HepG2 (cell line): ENCODE data around the gene HUNK. TPM values are rescaled to one million over a fixed set of nuclear protein-coding genes. Genes with fewer than 3 reads are reported as not detected.

Experiments used
- CCDC6 ChIP-seq: sonication (generic); formaldehyde crosslinking; IDR thresholded peaks from 2 replicates; pipeline ENCODE4 v1.8.1; 2022; ENCODE audit warnings: mild to moderate bottlenecking, missing genetic modification reagents, moderate library complexity
- HNRNPL ChIP-seq: fragments of 200-400 bp; formaldehyde crosslinking; IDR thresholded peaks from 2 replicates; pipeline ENCODE4 v1.6.1; 2017; ENCODE audit warnings: mild to moderate bottlenecking, low read depth, low read length
- JARID2 ChIP-seq: sonication (generic); formaldehyde crosslinking; IDR thresholded peaks from 2 replicates; pipeline ENCODE4 v1.8.1; 2023; ENCODE audit warnings: missing genetic modification reagents, inconsistent platforms; ENCODE audit not compliant: insufficient replicate concordance
- KLF15 ChIP-seq: sonication (generic); formaldehyde crosslinking; IDR thresholded peaks from 2 replicates; pipeline ENCODE4 v1.8.1; 2023; ENCODE audit warnings: borderline replicate concordance, mild to moderate bottlenecking, inconsistent platforms, missing genetic modification reagents, mixed read lengths
- NFYB ChIP-seq: sonication (generic); formaldehyde crosslinking; IDR thresholded peaks from 2 replicates; pipeline ENCODE4 v1.4.0; 2020; ENCODE audit warnings: missing genetic modification reagents
- PPARG ChIP-seq: conservative IDR thresholded peaks from 2 replicates; pipeline ENCODE4 v1.6.1; 2016; ENCODE audit warnings: missing biosample characterization, missing genetic modification reagents
- RBM39 ChIP-seq: fragments of 200-400 bp; formaldehyde crosslinking; IDR thresholded peaks from one replicate; pipeline ENCODE4 v1.6.1; 2018; ENCODE audit warnings: antibody characterized with exemption, mild to moderate bottlenecking, low read depth, low read length; ENCODE audit not compliant: poor library complexity, severe bottlenecking
- RELA ChIP-seq: sonication (generic); formaldehyde crosslinking; IDR thresholded peaks from 2 replicates; pipeline ENCODE4 v1.4.0; 2020; ENCODE audit warnings: missing genetic modification reagents
- SRF ChIP-seq: IDR thresholded peaks from 2 replicates; pipeline ENCODE4 v1.6.1; 2011; ENCODE audit warnings: mild to moderate bottlenecking, low read depth, low read length, moderate library complexity
- U2AF1 ChIP-seq: fragments of 200-400 bp; formaldehyde crosslinking; optimal IDR thresholded peaks from 2 replicates; pipeline ENCODE3; 2017; ENCODE audit warnings: mild to moderate bottlenecking, low read depth, low read length
- ZFP90 ChIP-seq: sonication (generic); formaldehyde crosslinking; IDR thresholded peaks from 2 replicates; pipeline ENCODE4 v1.8.0; 2022; ENCODE audit warnings: missing genetic modification reagents, mild to moderate bottlenecking, inconsistent platforms, borderline replicate concordance
- ZNF136 ChIP-seq: sonication (generic); formaldehyde crosslinking; IDR thresholded peaks from 2 replicates; pipeline ENCODE4 v1.8.1; 2022; ENCODE audit warnings: low read depth, mild to moderate bottlenecking, moderate library complexity, missing genetic modification reagents
- ZNF260 ChIP-seq: sonication (generic); formaldehyde crosslinking; IDR thresholded peaks from 2 replicates; pipeline ENCODE4 v1.4.0; 2020; ENCODE audit warnings: missing genetic modification reagents, low read depth, mild to moderate bottlenecking, borderline replicate concordance
- ZNF564 ChIP-seq: sonication (generic); formaldehyde crosslinking; IDR thresholded peaks from 2 replicates; pipeline ENCODE4 v1.8.1; 2023; ENCODE audit warnings: mild to moderate bottlenecking, missing genetic modification reagents
- ZNF589 ChIP-seq: sonication (generic); formaldehyde crosslinking; conservative IDR thresholded peaks from 2 replicates; pipeline ENCODE4 v1.8.0; 2022; ENCODE audit warnings: mild to moderate bottlenecking, moderate library complexity, missing genetic modification reagents
- ZNF615 ChIP-seq: sonication (generic); formaldehyde crosslinking; IDR thresholded peaks from 2 replicates; pipeline ENCODE4 v1.5.0; 2020; ENCODE audit warnings: mild to moderate bottlenecking, missing genetic modification reagents, borderline replicate concordance
- ZNF788 ChIP-seq: sonication (generic); formaldehyde crosslinking; IDR thresholded peaks from 2 replicates; pipeline ENCODE4 v1.5.0; 2020; ENCODE audit warnings: mild to moderate bottlenecking, missing genetic modification reagents, borderline replicate concordance
- ZNF879 ChIP-seq: sonication (generic); formaldehyde crosslinking; IDR thresholded peaks from 2 replicates; pipeline ENCODE4 v1.8.1; 2023; ENCODE audit warnings: missing genetic modification reagents
- polyA plus RNA-seq, 8 experiments: library from polyadenylated mRNA; depleted of rRNA in 3 of 8; stranded (reverse) in 7 of 8; unstranded in 1 of 8; fragments of >200 nt; fragmentation: Illumina TruSeq in 4 of 8; extraction: Trizol in 4 of 8; gene quantifications; 2 replicates each; pipeline versions ENCODE4 v1.2.1 to v1.2.3, GENCODE V29; 2011 to 2016; ENCODE audit warnings: low read depth in 4 of 8, missing spikeins in 1 of 8, mixed read lengths in 1 of 8; ENCODE audit not compliant: insufficient read depth in 1 of 8
- total RNA-seq, 5 experiments: library from RNA; depleted of rRNA; stranded (reverse); fragments of >200 nt; fragmentation: Illumina TruSeq; extraction: Trizol; gene quantifications; 2 replicates each; pipeline ENCODE4 v1.2.3, GENCODE V29; 2016; ENCODE audit warnings: low read depth in 1 of 5
- TF ChIP-seq, protein P1 (sequence below): IDR thresholded peaks from 2 replicates; pipeline ENCODE4 v1.6.1; 2016
- TF ChIP-seq, protein P2 (sequence below): sonication (generic); formaldehyde crosslinking; IDR thresholded peaks from 2 replicates; pipeline ENCODE4 v1.9.0; 2021; ENCODE audit warnings: missing genetic modification reagents, borderline replicate concordance
- TF ChIP-seq, protein P3 (sequence below): sonication (generic); formaldehyde crosslinking; conservative IDR thresholded peaks from 2 replicates; pipeline ENCODE4 v1.4.0; 2020; ENCODE audit warnings: missing genetic modification reagents
- TF ChIP-seq, protein P4 (sequence below): sonication (generic); formaldehyde crosslinking; IDR thresholded peaks from 2 replicates; pipeline ENCODE4 v1.5.1; 2020; ENCODE audit warnings: missing genetic modification reagents, mild to moderate bottlenecking, borderline replicate concordance

Gene HUNK
- total and polyA plus RNA-seq, 2 of the 13 experiments (the other 11 are each of a cell fraction or from before 2014, with no cell fraction given) = 1.8 to 1.9 TPM

DNA sequence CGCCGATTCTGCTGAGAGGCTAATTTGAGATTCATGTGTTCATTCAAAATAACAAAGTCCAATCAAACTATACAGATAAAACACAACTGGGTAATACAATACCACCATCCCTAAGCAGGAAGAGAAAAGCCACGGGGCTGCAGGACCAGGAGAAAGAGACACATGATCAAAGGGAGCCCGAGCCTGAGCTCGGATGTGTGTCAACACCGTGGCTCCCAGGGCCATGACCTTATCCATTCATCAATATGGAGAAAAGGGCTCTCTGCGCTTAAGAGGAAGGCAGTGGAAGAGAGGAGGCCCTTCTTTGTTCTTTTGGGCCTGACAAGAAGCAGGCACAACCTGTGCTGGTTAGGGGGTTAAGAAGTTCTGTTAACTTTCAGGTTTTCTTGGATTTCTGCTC is 56.7 kb downstream of the HUNK start (continued):
- TF ChIP-seq ZNF260 (no peak), RBM39 (no peak), U2AF1 (no peak), RELA (CRISPR knock-in tag) (no peak), NFYB (no peak), SRF (no peak), ZNF615 (CRISPR knock-in tag) (no peak), HNRNPL (no peak), ZNF564 (CRISPR knock-in tag) (no peak), ZNF136 (CRISPR knock-in tag) (no peak), JARID2 (no peak), KLF15 (no peak), ZNF879 (no peak), ZNF788 (CRISPR knock-in tag) (peak; percentile 82; the same call in 1 of the 2 replicates), ZFP90 (CRISPR knock-in tag) (no peak), ZNF589 (CRISPR knock-in tag) (no peak), CCDC6 (no peak), PPARG (peak; percentile 98)
- TF ChIP-seq, protein P1, sequence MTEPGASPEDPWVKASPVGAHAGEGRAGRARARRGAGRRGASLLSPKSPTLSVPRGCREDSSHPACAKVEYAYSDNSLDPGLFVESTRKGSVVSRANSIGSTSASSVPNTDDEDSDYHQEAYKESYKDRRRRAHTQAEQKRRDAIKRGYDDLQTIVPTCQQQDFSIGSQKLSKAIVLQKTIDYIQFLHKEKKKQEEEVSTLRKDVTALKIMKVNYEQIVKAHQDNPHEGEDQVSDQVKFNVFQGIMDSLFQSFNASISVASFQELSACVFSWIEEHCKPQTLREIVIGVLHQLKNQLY = peak; percentile 81; the same call in 1 of the 2 replicates
- TF ChIP-seq, protein P2, sequence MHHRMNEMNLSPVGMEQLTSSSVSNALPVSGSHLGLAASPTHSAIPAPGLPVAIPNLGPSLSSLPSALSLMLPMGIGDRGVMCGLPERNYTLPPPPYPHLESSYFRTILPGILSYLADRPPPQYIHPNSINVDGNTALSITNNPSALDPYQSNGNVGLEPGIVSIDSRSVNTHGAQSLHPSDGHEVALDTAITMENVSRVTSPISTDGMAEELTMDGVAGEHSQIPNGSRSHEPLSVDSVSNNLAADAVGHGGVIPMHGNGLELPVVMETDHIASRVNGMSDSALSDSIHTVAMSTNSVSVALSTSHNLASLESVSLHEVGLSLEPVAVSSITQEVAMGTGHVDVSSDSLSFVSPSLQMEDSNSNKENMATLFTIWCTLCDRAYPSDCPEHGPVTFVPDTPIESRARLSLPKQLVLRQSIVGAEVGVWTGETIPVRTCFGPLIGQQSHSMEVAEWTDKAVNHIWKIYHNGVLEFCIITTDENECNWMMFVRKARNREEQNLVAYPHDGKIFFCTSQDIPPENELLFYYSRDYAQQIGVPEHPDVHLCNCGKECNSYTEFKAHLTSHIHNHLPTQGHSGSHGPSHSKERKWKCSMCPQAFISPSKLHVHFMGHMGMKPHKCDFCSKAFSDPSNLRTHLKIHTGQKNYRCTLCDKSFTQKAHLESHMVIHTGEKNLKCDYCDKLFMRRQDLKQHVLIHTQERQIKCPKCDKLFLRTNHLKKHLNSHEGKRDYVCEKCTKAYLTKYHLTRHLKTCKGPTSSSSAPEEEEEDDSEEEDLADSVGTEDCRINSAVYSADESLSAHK = no peak
- TF ChIP-seq, protein P3, sequence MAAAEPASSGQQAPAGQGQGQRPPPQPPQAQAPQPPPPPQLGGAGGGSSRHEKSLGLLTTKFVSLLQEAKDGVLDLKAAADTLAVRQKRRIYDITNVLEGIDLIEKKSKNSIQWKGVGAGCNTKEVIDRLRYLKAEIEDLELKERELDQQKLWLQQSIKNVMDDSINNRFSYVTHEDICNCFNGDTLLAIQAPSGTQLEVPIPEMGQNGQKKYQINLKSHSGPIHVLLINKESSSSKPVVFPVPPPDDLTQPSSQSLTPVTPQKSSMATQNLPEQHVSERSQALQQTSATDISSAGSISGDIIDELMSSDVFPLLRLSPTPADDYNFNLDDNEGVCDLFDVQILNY (CRISPR knock-in tag) = no peak
- TF ChIP-seq, protein P4, sequence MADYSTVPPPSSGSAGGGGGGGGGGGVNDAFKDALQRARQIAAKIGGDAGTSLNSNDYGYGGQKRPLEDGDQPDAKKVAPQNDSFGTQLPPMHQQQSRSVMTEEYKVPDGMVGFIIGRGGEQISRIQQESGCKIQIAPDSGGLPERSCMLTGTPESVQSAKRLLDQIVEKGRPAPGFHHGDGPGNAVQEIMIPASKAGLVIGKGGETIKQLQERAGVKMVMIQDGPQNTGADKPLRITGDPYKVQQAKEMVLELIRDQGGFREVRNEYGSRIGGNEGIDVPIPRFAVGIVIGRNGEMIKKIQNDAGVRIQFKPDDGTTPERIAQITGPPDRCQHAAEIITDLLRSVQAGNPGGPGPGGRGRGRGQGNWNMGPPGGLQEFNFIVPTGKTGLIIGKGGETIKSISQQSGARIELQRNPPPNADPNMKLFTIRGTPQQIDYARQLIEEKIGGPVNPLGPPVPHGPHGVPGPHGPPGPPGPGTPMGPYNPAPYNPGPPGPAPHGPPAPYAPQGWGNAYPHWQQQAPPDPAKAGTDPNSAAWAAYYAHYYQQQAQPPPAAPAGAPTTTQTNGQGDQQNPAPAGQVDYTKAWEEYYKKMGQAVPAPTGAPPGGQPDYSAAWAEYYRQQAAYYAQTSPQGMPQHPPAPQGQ (CRISPR knock-in tag) = no peak
